ENCODE measurements around the gene CDH26.

CDH26 gene

GRCh38 chr20:59996108-59996507, 37.9 kb downstream of the CDH26 start:
- no peak overlapping the region for H3K27ac ChIP-seq (ENCODE audit: low read depth, low read length)
- H3K4me3 ChIP-seq (ENCODE audit: low read depth in 1 of 2, low read length in 2 of 2): no peak overlapping the region
- H3K27me3 ChIP-seq (ENCODE audit: control insufficient read depth in 1 of 2, insufficient read depth in 2 of 2, low read length in 2 of 2): no peaks in the 10 kb centered on the region
- H3K9ac ChIP-seq (ENCODE audit: low read depth in 1 of 2, low read length in 2 of 2): no peak overlapping the region
- H3K36me3 ChIP-seq (ENCODE audit: control insufficient read depth in 1 of 2, insufficient read depth in 2 of 2, low read length in 2 of 2): no peaks in the 10 kb centered on the region
- H3K9me3 ChIP-seq (ENCODE audit: control insufficient read depth in 1 of 2, low read length in 2 of 2): no peaks in the 10 kb centered on the region
- no peaks in the 10 kb centered on the region for H3K4me1 ChIP-seq (ENCODE audit: control insufficient read depth in 1 of 2, insufficient read depth in 2 of 2, low read length in 2 of 2)

DNA sequence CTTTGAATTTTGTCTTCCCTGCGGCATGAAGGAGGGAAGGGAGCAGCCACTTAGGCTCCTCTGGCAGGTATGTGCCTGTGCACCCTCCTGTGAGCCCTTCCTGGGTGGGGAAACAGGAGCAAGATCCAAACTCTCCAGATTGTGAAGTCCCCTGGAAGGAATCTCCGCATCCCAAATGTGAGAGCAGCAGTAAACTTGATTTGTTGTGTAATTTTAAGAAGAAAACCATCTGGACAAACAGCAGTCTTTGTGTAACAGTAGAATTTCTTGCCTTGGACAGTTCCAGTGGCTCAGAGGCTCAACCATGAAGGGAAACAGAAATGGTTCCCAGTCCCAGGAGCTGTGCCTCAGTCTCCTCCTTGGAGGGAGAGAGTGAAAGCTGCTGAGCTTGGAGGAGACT, 39.7 kb downstream of the CDH26 start:
- Histone ChIP-seq H3K27me3 (ENCODE audit: control insufficient read depth in 1 of 2, insufficient read depth in 2 of 2, low read length in 2 of 2) (no peaks in the 10 kb centered on the region), H3K36me3 (ENCODE audit: control insufficient read depth in 1 of 2, insufficient read depth in 2 of 2, low read length in 2 of 2) (no peaks in the 10 kb centered on the region), H3K27ac (ENCODE audit: low read depth, low read length) (no peak overlapping the region)

GRCh38 chr20:59999502-59999901, 41.3 kb downstream of the CDH26 start:
- H3K4me3 ChIP-seq (ENCODE audit: low read depth in 1 of 2, low read length in 2 of 2): no peak overlapping the region
- no peaks in the 10 kb centered on the region for H3K36me3 ChIP-seq (ENCODE audit: control insufficient read depth in 1 of 2, insufficient read depth in 2 of 2, low read length in 2 of 2)
- H3K27me3 ChIP-seq (ENCODE audit: control insufficient read depth in 1 of 2, insufficient read depth in 2 of 2, low read length in 2 of 2): no peaks in the 10 kb centered on the region
- no peaks in the 10 kb centered on the region for H3K4me1 ChIP-seq (ENCODE audit: control insufficient read depth in 1 of 2, insufficient read depth in 2 of 2, low read length in 2 of 2)
- H3K27ac ChIP-seq (ENCODE audit: low read depth, low read length): no peak overlapping the region
- H3K9me3 ChIP-seq (ENCODE audit: control insufficient read depth in 1 of 2, low read length in 2 of 2): no peaks in the 10 kb centered on the region
- no peak overlapping the region for H3K9ac ChIP-seq (ENCODE audit: low read depth in 1 of 2, low read length in 2 of 2)

More for the DNA sequence above, 39.7 kb downstream of the CDH26 start:
- Histone ChIP-seq H3K4me1 (ENCODE audit: control insufficient read depth in 1 of 2, insufficient read depth in 2 of 2, low read length in 2 of 2) (no peaks in the 10 kb centered on the region), H3K4me3 (ENCODE audit: low read depth in 1 of 2, low read length in 2 of 2) (no peak overlapping the region), H3K9ac (ENCODE audit: low read depth in 1 of 2, low read length in 2 of 2) (no peak overlapping the region), H3K9me3 (ENCODE audit: control insufficient read depth in 1 of 2, low read length in 2 of 2) (no peaks in the 10 kb centered on the region)

GRCh38 chr20:60000271-60001042, 42.2 kb downstream of the CDH26 start:
- Histone ChIP-seq H3K27ac (ENCODE audit: low read depth, low read length) (no peak overlapping the region), H3K9ac (ENCODE audit: low read depth in 1 of 2, low read length in 2 of 2) (no peak overlapping the region), H3K9me3 (ENCODE audit: control insufficient read depth in 1 of 2, low read length in 2 of 2) (no peaks in the 10 kb centered on the region), H3K27me3 (ENCODE audit: control insufficient read depth in 1 of 2, insufficient read depth in 2 of 2, low read length in 2 of 2) (no peaks in the 10 kb centered on the region), H3K4me3 (ENCODE audit: low read depth in 1 of 2, low read length in 2 of 2) (no peak overlapping the region), H3K4me1 (ENCODE audit: control insufficient read depth in 1 of 2, insufficient read depth in 2 of 2, low read length in 2 of 2) (no peaks in the 10 kb centered on the region), H3K36me3 (ENCODE audit: control insufficient read depth in 1 of 2, insufficient read depth in 2 of 2, low read length in 2 of 2) (no peaks in the 10 kb centered on the region)

DNA sequence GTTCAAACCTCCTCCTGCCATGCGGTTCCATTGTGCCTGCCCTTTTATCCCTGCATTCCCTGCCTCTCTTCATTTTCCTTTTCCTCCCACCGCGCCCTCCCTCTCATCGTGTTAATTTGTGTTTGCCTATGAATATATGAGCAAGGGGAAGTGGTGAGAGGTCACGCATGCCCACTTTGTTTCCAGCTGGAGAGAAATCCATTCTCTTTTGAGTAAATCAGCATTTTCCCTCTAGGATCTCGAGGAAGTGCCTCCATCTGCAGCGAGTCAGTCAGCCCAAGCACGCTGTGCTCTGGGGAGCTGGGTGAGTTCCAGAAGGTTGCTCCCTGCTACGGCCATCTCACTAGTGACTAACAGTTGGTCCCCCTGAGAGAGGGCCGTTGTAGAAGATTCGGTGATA, 42.9 kb downstream of the CDH26 start:
- H3K4me1 ChIP-seq (ENCODE audit: control insufficient read depth in 1 of 2, insufficient read depth in 2 of 2, low read length in 2 of 2): no peaks in the 10 kb centered on the region
- H3K27ac ChIP-seq (ENCODE audit: low read depth, low read length): no peak overlapping the region
- H3K9me3 ChIP-seq (ENCODE audit: control insufficient read depth in 1 of 2, low read length in 2 of 2): no peaks in the 10 kb centered on the region
- no peak overlapping the region for H3K9ac ChIP-seq (ENCODE audit: low read depth in 1 of 2, low read length in 2 of 2)
- no peaks in the 10 kb centered on the region for H3K27me3 ChIP-seq (ENCODE audit: control insufficient read depth in 1 of 2, insufficient read depth in 2 of 2, low read length in 2 of 2)
- H3K4me3 ChIP-seq (ENCODE audit: low read depth in 1 of 2, low read length in 2 of 2): no peak overlapping the region
- no peaks in the 10 kb centered on the region for H3K36me3 ChIP-seq (ENCODE audit: control insufficient read depth in 1 of 2, insufficient read depth in 2 of 2, low read length in 2 of 2)

DNA sequence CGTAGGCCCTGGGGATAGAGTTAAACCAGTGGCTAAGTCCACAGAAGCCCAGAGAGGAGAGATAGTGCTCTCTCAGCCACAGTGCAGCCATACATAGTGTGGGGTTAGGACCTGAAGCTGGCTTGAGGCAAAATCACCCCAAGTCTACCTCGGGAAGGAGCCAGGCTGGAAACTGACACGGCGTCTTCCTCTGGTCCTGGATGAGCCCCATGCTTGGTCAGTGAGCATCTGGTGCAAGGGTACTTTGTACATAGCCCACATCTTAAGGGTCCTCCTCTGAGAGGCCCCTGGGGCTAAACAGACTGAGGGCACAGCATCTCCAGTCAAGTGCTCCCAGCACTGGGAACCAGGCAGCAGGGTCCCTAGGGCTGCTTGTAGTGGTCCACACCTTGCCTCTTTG, 45.6 kb downstream of the CDH26 start:
- Histone ChIP-seq H3K9me3 (ENCODE audit: control insufficient read depth in 1 of 2, low read length in 2 of 2) (no peaks in the 10 kb centered on the region), H3K27me3 (ENCODE audit: control insufficient read depth in 1 of 2, insufficient read depth in 2 of 2, low read length in 2 of 2) (no peaks in the 10 kb centered on the region), H3K4me1 (ENCODE audit: control insufficient read depth in 1 of 2, insufficient read depth in 2 of 2, low read length in 2 of 2) (no peaks in the 10 kb centered on the region), H3K9ac (ENCODE audit: low read depth in 1 of 2, low read length in 2 of 2) (no peak overlapping the region), H3K36me3 (ENCODE audit: control insufficient read depth in 1 of 2, insufficient read depth in 2 of 2, low read length in 2 of 2) (no peaks in the 10 kb centered on the region), H3K27ac (ENCODE audit: low read depth, low read length) (no peak overlapping the region), H3K4me3 (ENCODE audit: low read depth in 1 of 2, low read length in 2 of 2) (no peak overlapping the region)

GRCh38 chr20:60006261-60006660, 48.0 kb downstream of the CDH26 start:
- Histone ChIP-seq H3K4me1 (ENCODE audit: control insufficient read depth in 1 of 2, insufficient read depth in 2 of 2, low read length in 2 of 2) (no peaks in the 10 kb centered on the region), H3K27ac (ENCODE audit: low read depth, low read length) (no peak overlapping the region), H3K4me3 (ENCODE audit: low read depth in 1 of 2, low read length in 2 of 2) (no peak overlapping the region), H3K9ac (ENCODE audit: low read depth in 1 of 2, low read length in 2 of 2) (no peak overlapping the region), H3K36me3 (ENCODE audit: control insufficient read depth in 1 of 2, insufficient read depth in 2 of 2, low read length in 2 of 2) (no peaks in the 10 kb centered on the region), H3K27me3 (ENCODE audit: control insufficient read depth in 1 of 2, insufficient read depth in 2 of 2, low read length in 2 of 2) (no peaks in the 10 kb centered on the region), H3K9me3 (ENCODE audit: control insufficient read depth in 1 of 2, low read length in 2 of 2) (no peaks in the 10 kb centered on the region)

DNA sequence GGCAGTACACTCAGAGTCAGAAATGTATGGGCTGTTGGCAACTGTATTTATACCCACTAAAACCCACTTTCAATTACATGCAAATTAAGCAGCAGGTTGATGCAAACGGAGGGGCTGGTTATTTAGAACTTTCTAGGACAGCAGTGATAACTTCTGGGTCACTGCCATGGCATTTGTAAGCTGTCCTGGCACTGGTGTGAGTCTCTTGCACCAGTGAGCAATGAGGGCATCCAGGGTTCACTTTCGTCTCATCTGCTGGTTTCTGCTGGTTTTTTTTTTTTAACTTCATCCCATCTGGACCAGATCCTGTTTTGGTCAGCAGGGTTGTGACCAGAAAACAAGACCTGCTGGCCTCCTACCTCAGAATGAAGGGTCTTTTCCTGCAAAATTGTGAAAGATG, 49.2 kb downstream of the CDH26 start:
- H3K4me3 ChIP-seq (ENCODE audit: low read depth in 1 of 2, low read length in 2 of 2): no peak overlapping the region
- no peaks in the 10 kb centered on the region for H3K9me3 ChIP-seq (ENCODE audit: control insufficient read depth in 1 of 2, low read length in 2 of 2)
- no peaks in the 10 kb centered on the region for H3K36me3 ChIP-seq (ENCODE audit: control insufficient read depth in 1 of 2, insufficient read depth in 2 of 2, low read length in 2 of 2)
- H3K27me3 ChIP-seq (ENCODE audit: control insufficient read depth in 1 of 2, insufficient read depth in 2 of 2, low read length in 2 of 2): no peaks in the 10 kb centered on the region
- no peaks in the 10 kb centered on the region for H3K4me1 ChIP-seq (ENCODE audit: control insufficient read depth in 1 of 2, insufficient read depth in 2 of 2, low read length in 2 of 2)
- H3K27ac ChIP-seq (ENCODE audit: low read depth, low read length): no peak overlapping the region
- H3K9ac ChIP-seq (ENCODE audit: low read depth in 1 of 2, low read length in 2 of 2): no peak overlapping the region

- Histone ChIP-seq H3K27me3 (ENCODE audit: control insufficient read depth in 1 of 2, insufficient read depth in 2 of 2, low read length in 2 of 2) (no peaks in the 10 kb centered on the region), H3K27ac (ENCODE audit: low read depth, low read length) (no peak overlapping the region), H3K4me3 (ENCODE audit: low read depth in 1 of 2, low read length in 2 of 2) (no peak overlapping the region), H3K9me3 (ENCODE audit: control insufficient read depth in 1 of 2, low read length in 2 of 2) (no peaks in the 10 kb centered on the region), H3K9ac (ENCODE audit: low read depth in 1 of 2, low read length in 2 of 2) (no peak overlapping the region), H3K4me1 (ENCODE audit: control insufficient read depth in 1 of 2, insufficient read depth in 2 of 2, low read length in 2 of 2) (no peaks in the 10 kb centered on the region), H3K36me3 (ENCODE audit: control insufficient read depth in 1 of 2, insufficient read depth in 2 of 2, low read length in 2 of 2) (no peaks in the 10 kb centered on the region)
Observed at GRCh38 chr20:60008130-60008808, 50.0 kb downstream of the CDH26 start.

DNA sequence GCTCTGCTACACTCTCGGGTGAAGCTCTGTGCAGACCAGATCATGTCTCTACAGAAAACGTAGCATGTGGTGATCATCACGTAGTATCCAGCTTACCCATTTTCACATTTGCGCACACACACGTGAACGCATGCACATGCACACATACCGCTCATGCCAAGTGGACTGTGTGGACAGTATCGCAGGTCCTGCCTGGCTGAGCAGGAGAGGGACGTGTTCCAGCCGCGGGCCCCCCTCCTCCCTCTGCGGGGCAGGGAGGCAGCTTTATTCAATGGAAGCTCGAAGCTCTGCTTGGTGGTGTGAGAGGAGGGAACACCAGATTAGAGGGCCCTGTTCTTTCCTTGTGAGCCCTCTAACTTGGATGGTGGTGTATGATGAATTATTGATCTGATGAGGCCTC, 51.1 kb downstream of the CDH26 start:
- no peaks in the 10 kb centered on the region for H3K36me3 ChIP-seq (ENCODE audit: control insufficient read depth in 1 of 2, insufficient read depth in 2 of 2, low read length in 2 of 2)
- H3K27me3 ChIP-seq (ENCODE audit: control insufficient read depth in 1 of 2, insufficient read depth in 2 of 2, low read length in 2 of 2): no peaks in the 10 kb centered on the region
- no peaks in the 10 kb centered on the region for H3K9me3 ChIP-seq (ENCODE audit: control insufficient read depth in 1 of 2, low read length in 2 of 2)
- no peak overlapping the region for H3K4me3 ChIP-seq (ENCODE audit: low read depth in 1 of 2, low read length in 2 of 2)
- H3K4me1 ChIP-seq (ENCODE audit: control insufficient read depth in 1 of 2, insufficient read depth in 2 of 2, low read length in 2 of 2): no peaks in the 10 kb centered on the region
- no peak overlapping the region for H3K9ac ChIP-seq (ENCODE audit: low read depth in 1 of 2, low read length in 2 of 2)
- no peak overlapping the region for H3K27ac ChIP-seq (ENCODE audit: low read depth, low read length)

Data from duodenal mucosa (tissue), 2 donors.